ENCODE results near the gene PTPN6.

The PTPN6 gene

DNA sequence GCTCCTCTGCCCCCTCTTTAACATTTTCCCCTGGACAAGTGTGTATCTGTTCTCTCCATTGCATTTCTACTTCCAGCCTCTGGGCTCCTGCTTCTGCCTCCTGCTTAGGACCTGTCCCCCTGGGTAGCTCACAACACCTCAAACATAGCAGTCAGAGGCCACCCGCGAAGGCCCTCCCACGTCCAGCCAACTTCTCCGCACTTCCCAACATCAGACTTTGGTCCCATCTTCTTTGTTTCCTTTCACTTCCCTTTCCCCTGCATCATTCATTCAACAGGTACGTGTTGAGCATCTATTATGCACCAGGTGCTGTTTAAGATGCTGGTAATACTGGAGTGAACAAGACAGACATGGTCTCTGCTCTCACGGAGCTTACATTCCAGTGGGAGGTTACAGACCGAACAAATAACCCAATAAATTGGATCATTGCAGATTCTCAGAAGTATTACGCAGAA lies 4.2 kb upstream of the PTPN6 start:
- TF ChIP-seq, protein P1, sequence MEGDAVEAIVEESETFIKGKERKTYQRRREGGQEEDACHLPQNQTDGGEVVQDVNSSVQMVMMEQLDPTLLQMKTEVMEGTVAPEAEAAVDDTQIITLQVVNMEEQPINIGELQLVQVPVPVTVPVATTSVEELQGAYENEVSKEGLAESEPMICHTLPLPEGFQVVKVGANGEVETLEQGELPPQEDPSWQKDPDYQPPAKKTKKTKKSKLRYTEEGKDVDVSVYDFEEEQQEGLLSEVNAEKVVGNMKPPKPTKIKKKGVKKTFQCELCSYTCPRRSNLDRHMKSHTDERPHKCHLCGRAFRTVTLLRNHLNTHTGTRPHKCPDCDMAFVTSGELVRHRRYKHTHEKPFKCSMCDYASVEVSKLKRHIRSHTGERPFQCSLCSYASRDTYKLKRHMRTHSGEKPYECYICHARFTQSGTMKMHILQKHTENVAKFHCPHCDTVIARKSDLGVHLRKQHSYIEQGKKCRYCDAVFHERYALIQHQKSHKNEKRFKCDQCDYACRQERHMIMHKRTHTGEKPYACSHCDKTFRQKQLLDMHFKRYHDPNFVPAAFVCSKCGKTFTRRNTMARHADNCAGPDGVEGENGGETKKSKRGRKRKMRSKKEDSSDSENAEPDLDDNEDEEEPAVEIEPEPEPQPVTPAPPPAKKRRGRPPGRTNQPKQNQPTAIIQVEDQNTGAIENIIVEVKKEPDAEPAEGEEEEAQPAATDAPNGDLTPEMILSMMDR (IDR thresholded peaks at IDR 0.05): no peak
- Histone ChIP-seq H3K4me3 (ENCODE audit: low read depth in 1 of 2, low read length in 1 of 2) (peak overlapping the region; percentile 68 to 69), H3K27ac (peak overlapping the region; percentile 93), H3K9me3 (no peaks in the 10 kb centered on the region), H3K27me3 (no peaks in the 10 kb centered on the region), H3K36me3 (peaks cover 3% of the 10 kb centered on the region), H3K4me1 (ENCODE audit: control insufficient read depth in 1 of 2, insufficient read depth in 1 of 2, low read depth in 1 of 2, low read length in 1 of 2) (peaks cover 78 to 81% of the 10 kb centered on the region in 2 experiments)

DNA sequence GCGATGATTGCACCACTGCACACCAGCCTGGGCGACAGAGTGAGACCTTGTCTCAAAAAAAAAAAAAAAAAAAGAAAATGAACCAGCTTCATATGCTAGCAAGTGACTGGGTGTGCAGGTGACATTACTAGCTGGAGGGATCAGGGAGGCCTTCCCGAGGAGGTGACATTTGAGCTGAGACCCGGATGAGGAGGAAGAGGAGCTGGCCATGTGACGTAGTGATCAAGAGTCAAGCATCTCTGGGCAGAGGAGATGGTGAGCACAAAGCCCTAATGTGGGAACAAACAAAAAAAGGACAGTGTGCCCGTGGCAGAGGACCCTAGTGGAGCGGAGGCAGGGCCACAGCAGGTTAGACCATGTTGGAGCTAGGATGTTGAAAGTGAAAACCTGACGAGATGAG lies 3.5 kb upstream of the PTPN6 start:
- H3K9me3 ChIP-seq: no peaks in the 10 kb centered on the region
- peak overlapping the region; percentile 93 for H3K27ac ChIP-seq
- peaks cover 78 to 83% of the 10 kb centered on the region in 2 experiments for H3K4me1 ChIP-seq (ENCODE audit: control insufficient read depth in 1 of 2, insufficient read depth in 1 of 2, low read depth in 1 of 2, low read length in 1 of 2)

DNA sequence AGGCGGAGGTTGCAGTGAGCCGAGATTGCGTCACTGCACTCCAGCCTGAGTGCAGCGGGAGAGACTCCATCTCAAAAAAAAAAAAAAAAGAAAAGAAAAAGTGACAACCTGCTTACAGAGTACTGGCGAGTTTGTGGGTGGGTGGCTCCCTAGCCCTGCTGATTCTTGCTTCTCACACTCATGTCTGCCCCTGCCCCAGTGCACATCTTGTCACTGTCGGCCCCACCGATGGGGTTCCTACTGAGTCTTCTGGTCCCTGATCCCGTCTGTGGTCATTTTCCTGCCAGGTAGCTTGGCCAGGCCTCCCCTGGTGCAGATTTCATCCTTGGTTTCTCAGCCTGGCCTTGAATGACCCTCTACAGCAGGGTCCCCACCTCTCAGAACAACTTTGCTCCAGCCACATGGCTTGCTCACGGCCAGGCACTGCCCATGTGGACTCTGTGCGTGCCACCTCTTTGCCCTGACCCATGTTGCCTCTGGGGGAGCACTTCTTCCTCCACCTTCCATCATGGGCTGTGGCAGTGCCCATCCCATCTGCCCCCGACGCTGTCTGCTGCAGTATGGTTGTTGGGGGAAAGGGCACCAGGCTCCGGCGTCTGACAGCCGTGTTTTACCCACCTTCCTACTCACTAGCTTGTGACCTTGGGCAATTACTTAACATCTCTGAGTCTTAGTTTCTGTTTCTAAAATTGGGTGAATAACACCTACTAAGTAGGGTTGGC lies 2.1 kb upstream of the PTPN6 start:
- Histone ChIP-seq H3K4me1 (ENCODE audit: control insufficient read depth in 1 of 2, insufficient read depth in 1 of 2, low read depth in 1 of 2, low read length in 1 of 2) (peaks cover 66 to 85% of the 10 kb centered on the region in 2 experiments), H3K27me3 (no peaks in the 10 kb centered on the region), H3K4me3 (ENCODE audit: low read depth in 1 of 2, low read length in 1 of 2) (no peak overlapping the region), H3K27ac (peak overlapping the region; percentile 99), H3K36me3 (peaks cover 17% of the 10 kb centered on the region), H3K9me3 (no peaks in the 10 kb centered on the region)
- TF ChIP-seq, protein P1 (IDR thresholded peaks at IDR 0.05): peak; percentile 38

More for the DNA sequence above, 3.5 kb upstream of the PTPN6 start:
- Histone ChIP-seq H3K27me3 (no peaks in the 10 kb centered on the region), H3K36me3 (peaks cover 10% of the 10 kb centered on the region), H3K4me3 (ENCODE audit: low read depth in 1 of 2, low read length in 1 of 2) (peak overlapping the region in 1 of 2 experiments; percentile 69)
- TF ChIP-seq, protein P1 (IDR thresholded peaks at IDR 0.05): no peak

DNA sequence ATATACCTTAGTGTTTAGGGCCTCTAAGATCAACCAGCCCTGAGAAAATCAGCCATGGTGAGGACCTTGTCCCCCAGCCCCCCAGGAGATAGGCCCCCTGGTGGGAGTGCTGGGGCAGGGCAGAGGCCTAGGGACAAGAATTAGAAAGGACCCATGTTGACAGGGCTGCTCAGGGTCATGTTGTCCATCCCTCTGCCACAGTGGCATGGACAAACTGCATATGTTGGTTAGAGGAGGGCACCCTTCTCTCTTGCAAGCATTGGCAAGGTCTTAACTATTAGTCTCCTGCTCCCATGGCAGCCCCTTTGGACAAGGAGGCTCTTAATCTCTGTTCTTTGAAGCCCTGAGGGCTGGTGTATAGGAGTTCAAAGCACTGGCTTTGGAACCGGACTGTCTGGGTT lies 755 bp upstream of the PTPN6 start:
- Histone ChIP-seq H3K9me3 (no peaks in the 10 kb centered on the region), H3K4me3 (ENCODE audit: low read depth in 1 of 2, low read length in 1 of 2) (peak overlapping the region; percentile 88 to 97), H3K27me3 (no peaks in the 10 kb centered on the region), H3K4me1 (ENCODE audit: control insufficient read depth in 1 of 2, insufficient read depth in 1 of 2, low read depth in 1 of 2, low read length in 1 of 2) (peaks cover 66 to 85% of the 10 kb centered on the region in 2 experiments), H3K27ac (peak overlapping the region; percentile 99), H3K36me3 (peaks cover 31% of the 10 kb centered on the region)
- TF ChIP-seq, protein P1 (IDR thresholded peaks at IDR 0.05): peak; percentile 58

DNA sequence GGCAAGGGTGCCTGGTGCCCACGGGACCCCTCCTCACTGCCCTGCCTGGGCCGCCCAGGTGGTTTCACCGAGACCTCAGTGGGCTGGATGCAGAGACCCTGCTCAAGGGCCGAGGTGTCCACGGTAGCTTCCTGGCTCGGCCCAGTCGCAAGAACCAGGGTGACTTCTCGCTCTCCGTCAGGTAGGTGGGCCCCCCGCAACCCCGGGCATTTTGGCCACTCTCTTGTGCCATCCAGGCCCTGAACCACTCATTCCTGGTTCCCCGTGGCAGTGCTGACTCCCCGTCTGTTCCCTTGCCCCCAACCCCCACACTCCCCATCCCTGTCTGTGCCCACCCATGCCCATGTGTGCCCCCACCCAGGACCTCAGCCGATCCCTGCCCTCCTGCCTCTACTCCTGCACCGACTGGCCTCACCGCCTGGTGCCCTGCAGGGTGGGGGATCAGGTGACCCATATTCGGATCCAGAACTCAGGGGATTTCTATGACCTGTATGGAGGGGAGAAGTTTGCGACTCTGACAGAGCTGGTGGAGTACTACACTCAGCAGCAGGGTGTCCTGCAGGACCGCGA lies 480 bp downstream of the PTPN6 start:
- no peaks in the 10 kb centered on the region for H3K27me3 ChIP-seq
- peak overlapping the region; percentile 99 for H3K27ac ChIP-seq

More for the DNA sequence above, 480 bp downstream of the PTPN6 start:
- peak overlapping the region; percentile 88 to 97 for H3K4me3 ChIP-seq (ENCODE audit: low read depth in 1 of 2, low read length in 1 of 2)
- H3K9me3 ChIP-seq: no peaks in the 10 kb centered on the region
- H3K36me3 ChIP-seq: peaks cover 43% of the 10 kb centered on the region
- peaks cover 66 to 85% of the 10 kb centered on the region in 2 experiments for H3K4me1 ChIP-seq (ENCODE audit: control insufficient read depth in 1 of 2, insufficient read depth in 1 of 2, low read depth in 1 of 2, low read length in 1 of 2)
- TF ChIP-seq, protein P1 (IDR thresholded peaks at IDR 0.05): no peak

All from neutrophil (primary cell).